ENCODE measurements around the gene CAMK1D.
"Not testable (repeated sequence)": the region's sequence is repeated elsewhere in the genome, so short reads cannot be mapped to it uniquely, and the experiment has no call there.

Gene CAMK1D

DNA sequence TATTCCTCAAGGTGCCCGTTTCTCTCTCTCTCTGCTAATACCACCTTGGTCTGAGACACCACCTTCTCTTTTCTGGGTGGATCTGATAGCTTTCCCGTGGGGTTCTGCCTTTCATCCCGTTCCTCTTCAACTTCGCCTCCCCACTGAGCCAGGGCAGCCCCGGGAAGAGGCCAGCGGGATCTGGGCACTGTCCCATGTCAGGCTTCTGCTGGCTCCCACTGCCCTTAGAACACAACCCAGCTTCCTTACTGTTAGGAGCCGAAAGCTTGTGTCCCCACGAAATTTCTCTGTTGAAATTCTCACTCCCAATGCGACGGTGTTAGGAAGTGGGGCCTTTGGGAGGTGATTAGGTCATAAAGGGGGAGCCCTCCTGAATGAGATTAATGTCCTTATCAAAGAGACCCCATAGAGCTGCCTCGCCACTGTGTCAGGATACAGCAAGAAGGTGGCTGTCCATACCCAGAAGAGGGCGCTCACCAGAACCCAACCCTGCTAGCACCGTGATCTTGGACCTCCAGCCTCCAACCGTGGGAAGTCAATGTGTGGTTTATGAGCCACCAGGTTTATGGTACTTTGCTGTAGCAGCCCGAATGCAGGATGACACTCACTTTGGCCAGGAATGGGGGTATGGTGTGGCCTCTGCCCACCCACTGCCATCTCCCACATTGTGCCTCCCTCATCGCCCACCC, 79.2 kb downstream of the CAMK1D start:
- DNase-seq (ENCODE audit: low read depth in 2 of 2): no peak

DNA sequence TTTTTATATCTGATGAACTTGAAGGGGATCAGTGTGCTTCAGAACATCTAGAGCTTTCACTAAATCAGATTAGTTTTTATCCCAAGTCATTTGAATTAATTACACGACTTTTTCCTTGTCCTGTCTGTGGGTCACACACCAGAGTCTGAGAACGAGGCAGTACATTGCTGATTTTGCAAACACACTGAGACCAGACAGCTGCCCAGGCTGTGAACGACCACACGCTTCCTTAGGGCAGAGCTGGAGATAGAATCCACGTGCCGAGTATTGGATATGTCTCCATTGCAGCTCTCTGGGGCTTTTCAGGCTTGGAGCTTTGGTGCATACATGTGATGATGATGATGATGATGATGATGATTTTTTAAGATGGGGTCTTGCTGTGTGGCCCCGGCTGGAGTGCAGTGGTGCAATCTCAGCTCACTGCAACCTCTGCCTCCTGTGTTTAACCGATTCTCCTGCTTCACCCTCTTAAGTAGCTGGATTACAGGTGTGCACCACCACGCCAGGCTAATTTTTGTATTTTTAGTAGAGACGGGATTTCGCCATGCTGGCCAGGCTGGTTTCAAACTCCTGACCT, 81.1 kb downstream of the CAMK1D start:
- DNase-seq (ENCODE audit: low read depth in 2 of 2): no peak

DNA sequence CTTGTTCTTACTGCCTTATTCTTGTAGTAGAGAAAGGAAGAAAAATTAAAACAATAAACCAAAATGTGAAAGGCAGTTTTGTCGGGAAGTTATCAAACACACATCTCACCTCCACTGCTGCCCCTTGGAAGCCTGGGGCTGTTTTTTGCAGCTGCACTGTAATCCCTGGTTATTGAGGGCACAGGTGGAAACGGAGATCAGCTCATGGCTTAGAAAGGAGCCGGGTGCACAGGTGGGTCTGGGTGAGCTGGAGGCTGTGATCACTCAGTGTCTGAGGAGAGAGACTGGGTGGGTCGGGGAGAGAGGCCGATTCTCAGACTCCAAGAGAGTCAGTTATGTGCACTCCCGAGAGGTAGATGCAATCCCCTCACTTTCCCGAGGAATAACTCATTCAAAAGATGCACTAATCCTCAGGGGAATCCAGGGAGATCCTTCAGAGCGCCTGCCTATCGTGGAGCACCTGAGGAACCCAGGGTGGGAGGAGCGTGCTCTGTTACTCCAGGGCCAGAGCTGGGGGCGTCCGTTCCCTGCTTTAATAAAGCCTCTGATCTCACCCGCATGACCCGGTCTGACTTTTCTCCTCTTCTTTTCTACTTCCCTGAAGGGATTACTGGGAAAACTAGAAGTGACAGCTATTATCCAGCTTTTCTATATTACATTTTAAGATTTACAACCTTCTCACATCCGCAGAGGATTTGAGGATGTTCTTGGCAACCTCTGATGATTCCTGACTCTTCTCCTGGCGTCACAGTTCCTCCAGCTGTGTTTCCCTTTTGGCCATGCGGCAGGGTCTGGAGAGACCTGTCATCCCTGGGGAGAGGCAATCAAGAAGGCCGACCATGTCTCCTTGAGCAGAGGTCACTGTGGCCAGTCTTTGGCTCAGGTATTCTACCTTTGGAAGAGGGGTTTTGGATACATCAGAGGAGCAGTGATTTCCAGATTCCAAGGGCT, 82.1 kb downstream of the CAMK1D start:
- no peak for DNase-seq (ENCODE audit: low read depth in 2 of 2)

DNA sequence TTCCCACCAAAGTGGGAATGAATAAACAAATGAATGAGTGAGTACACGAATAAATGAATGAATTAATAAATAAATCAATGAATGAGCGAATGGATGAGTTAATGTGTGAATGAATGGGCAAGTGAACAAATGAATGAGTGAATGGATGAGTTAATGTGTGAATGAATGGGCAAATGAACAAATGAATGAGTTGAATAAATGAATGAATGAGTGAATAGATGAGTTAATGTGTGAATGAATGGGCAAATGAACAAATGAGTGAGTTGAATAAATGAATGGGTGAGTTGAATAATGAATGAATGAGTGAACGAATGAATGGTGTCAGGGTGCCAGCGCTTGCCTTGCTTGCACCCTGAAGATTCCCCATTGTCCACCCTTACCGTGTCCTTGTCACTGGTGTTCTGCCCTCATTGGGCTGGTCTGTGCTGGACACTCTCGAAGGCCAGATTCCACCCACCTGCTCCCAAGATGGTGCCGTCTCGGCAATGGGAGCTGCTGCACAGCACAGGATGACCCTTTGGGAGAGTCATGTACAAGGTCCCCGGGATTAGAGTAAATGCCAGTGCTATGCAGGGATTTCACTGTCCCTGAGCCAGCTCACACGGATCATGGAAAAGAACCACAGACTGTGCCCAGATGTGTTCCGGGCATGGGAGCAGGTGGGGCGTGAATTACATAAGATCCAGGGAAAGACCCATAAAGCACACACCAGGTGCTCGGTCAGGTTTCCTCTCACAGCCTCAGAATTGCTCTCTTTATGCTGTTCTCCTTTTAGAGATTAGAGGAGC, 83.2 kb downstream of the CAMK1D start:
- DNase-seq (ENCODE audit: low read depth in 2 of 2): no peak

DNA sequence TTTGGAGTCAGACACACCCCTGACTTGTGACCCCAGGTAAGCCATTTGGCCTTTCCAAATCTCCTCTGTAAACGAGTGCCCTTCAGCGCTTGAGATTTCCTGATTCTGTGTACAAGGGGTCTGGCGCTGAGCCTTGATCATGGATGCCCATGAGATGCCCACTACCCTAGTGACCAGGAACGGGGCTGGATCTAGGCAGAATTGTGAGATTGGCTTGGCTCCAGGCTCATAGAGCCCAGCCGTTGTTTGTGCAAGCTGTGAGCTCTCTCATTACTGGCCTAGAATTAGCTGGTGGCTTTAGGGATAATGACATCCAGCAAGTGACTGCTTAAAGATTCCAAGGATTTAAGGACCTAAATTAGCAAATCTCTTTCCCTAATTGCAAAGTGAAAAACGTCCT, 84.9 kb downstream of the CAMK1D start:
- DNase-seq (ENCODE audit: low read depth in 2 of 2): no peak

DNA sequence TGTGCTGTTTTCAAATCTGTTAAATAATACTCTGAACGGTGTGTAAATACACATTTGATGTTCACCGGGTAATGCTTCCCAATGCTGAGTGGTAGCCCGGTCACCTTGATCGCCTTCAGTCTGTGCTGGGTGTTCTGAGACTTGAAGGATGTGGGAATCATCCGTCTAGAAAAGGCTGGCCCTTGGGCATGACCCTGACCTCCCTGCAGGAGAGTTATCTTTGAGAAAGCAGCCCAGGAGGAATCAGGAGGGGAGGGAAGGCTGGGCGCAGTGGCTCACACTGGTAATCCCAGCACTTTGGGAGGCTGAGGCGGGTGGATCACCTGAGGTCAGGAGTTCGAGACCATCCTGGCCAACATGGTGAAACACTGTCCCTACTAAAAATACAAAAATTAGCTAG, 85.3 kb downstream of the CAMK1D start:
- not testable (repeated sequence) for DNase-seq (ENCODE audit: low read depth in 2 of 2)

DNA sequence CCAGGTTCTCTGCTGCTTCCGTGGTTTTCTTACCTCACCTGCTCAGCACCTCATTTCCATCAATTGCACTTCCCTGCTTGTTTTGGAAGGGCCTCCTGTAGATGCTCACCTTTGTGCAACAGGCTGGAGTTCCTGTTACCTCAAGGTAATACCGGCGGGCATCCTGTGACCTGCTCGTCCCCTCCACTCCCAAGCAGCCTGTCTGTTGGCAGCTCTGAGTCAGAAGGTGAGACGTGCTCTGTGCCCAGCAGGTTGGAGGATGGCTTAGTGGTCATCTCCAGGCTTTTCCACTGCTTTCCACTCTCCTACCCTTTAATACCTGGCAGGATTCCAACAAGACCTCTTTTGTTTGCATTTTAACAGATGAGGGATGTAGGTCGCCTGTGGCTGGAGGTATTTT, 86.0 kb downstream of the CAMK1D start:
- no peak for DNase-seq (ENCODE audit: low read depth in 2 of 2)

DNA sequence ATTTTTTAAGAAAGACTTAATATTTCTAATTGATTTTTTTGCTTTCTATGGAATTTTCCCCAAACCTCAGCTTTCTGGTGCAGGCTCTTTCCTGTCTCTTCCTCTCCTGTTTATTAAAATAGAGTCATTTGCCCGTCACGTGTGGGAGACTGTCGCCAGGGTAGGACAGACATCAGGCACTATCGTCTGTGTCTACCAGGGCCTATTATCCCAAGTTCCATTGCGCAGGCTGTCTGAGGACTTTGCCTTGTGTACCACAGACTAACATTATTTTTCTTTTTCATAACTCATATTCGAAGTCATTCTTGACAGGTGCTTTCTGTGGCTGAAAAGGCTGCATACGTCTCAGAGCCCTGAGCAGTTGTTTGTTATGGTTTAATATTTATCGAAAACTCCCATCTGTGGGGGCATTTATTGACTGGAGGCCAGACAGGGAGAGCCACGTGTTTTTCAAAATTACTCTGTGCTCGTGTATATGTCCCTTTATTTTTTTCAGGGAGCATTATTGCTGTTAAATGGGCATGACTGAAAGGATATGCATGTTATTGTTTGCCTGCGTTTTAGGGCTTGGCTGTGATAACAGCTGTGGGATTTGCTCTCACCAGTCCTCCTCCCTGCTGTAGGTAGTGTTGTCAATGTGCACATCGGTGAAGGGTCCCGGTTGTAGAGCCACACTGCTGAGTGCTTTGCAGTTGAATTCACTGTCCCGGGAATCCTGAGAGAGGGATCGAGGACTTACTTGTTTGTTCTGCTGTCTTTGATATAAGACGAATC, 89.8 kb downstream of the CAMK1D start:
- no peak for DNase-seq (ENCODE audit: low read depth in 2 of 2)

DNA sequence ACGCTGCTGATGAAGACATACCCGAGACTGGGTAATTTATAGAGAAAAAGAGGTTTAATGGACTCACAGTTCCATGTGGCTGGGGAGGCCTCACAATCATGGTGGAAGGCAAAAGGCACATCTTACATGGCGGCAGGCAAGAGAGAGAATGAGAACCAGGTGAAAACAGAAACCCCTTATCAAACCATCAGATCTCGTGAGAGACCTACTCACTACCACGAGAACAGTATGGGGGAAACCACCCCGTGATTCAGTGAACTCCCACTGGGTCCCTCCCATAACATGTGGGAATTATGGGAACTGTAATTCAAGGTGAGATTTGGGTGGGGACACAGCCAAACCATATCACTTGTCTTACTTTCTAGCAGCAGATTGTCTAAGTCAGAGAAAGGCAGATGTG, 90.4 kb downstream of the CAMK1D start:
- DNase-seq (ENCODE audit: low read depth in 2 of 2): not testable (repeated sequence)

DNA sequence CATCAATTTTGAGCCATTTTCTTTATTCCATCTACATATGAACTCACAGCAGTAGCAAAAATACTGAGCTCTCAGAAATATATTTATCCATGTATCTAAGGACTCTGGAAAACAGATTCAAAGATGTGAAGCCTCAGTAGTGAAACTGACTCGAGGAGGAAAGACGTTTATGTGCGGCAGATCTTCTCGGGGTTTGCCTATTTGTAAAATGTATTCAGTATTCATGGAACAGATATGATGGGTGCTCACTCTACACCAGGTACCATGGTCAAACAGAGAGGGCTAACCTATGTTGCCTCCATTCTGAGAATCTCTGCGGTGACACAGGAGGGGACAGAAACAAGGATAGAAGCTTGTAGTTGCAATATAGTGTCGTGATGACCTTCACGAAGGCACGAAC, 93.7 kb downstream of the CAMK1D start:
- DNase-seq (ENCODE audit: low read depth in 2 of 2): no peak

DNA sequence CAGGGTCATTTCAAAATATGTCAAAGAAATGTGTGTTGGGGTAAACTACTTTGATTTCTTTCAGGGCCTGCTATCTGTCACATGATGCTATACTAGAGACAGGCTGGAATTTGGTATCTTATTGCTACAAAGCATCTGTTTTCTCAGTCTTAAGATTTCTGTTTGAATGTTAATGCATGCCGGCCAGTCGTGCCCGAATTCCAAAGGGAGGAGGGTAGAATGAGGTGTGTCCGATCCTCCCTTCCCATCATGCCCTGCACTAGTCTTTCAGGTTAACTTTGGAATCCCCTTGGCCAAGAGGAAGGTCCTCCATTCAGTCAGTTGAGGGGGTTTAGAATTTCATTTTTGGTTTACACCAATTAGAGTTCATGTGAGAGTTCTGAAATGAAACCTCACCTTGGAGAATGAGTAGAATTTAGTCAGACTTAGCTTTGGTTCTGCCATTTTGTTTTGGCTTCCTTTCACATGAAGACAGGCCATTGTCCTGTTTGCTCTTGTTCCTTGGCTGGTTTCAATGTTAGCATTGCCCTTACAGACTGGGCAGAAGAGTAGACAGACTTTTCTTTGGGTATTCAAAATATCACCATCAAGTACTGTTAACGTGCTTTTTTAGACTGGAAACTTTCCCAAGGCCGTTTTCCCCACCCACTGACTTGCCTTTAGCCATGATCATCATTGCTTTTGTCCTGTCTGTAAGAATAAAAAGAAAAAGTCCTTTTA, 95.8 kb downstream of the CAMK1D start:
- DNase-seq (ENCODE audit: low read depth in 2 of 2): no peak

DNA sequence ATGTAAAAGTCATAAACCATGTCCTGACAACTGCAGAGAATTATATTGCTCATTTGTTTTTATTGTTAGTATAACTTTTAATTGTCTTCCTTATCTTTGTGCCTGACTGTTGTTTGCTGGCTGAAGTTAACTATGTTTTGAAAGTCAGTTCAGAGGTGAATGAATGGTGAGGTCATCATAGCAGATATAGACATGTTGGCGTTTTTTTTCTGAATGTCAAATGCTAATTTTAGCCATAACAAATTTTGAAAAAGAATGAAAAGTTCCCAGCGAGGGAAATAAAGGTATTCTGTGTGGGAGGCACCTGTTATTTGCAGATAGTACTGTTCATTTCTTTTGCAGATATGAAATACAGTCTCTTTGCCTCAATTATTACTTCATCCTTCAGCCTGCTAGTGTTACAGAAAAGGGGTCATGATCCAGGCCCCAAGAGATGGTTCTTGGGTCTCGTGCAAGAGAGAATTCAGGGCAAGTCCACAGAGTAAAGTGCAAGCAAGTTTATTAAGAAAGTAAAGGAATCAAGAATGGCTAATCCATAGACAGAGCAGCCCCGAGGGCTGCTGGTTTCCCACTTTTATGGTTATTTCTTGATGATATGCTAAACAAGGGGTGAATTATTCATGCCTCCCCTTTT, 96.5 kb downstream of the CAMK1D start:
- no peak for DNase-seq (ENCODE audit: low read depth in 2 of 2)

DNA sequence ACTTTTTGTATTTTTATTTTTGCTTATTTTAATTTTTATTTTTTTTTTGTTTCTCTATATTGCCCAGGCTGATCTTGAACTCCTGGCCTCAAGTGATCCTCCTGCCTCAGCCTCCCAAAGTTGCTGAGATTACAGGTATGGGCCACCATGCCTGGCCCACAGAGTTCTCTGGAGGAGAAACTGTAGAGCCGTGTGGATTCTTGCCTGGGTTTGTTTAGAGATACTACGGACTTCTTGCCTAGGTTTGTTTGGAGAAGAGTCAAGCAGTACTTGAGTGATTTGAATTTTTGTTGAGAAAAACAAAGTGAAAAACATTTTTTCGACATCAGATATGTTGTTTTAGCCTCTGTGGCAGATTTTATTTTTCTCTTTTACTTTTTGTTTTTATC, 99.0 kb downstream of the CAMK1D start:
- DNase-seq (ENCODE audit: low read depth in 2 of 2): no peak

DNA sequence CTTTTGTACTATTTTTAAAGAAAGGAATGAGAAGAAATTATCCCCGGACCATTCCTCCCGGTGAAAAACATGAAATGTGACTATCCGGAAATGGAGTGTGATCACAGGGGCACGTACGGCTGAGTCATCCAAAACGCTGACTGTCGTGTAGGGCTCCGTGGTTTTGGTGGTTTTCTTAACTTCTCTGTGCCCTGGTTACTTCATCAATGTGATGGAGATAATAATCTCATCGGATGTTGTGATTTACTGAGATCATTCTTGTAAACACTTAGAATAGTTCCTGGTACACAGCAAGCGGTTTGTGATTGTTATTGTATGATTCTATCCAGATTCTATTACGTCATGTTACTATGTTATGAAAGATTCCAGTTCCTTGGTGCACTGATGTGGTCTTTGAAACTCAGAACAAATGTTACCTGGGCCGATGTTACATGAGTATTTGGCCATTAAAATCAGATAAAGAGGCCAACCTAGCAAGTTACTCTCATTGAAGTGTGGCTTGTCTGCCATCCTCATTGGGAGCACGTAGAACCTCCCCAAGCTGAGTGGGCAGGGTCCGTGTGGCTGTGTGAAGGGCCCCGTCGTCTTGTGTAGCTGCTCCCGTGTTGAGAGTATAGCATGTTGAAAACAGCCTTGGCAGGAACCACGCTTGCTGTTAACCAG, 99.5 kb downstream of the CAMK1D start:
- peak; percentile 49 to 69 for DNase-seq (ENCODE audit: low read depth in 2 of 2)

DNA sequence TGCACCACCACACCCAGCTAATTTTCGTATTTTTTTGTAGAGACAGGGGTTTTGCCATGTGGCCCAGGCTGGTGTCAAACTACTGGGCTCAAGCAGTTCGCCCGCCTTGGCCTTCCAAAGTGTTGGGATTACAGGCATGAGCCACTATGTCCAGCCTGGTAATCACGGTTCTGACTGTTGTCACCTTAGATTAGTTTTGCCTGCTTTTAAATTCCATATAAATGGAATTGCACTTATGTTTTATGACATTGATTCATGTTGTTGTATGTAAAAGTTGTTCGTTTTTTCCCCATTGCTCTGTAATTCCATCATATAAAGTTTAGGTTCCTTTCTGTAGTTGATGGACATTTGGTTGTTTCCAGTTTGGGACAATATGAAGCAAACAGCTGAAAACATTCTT, 106.0 kb downstream of the CAMK1D start:
- no peak for DNase-seq (ENCODE audit: low read depth in 2 of 2)

DNA sequence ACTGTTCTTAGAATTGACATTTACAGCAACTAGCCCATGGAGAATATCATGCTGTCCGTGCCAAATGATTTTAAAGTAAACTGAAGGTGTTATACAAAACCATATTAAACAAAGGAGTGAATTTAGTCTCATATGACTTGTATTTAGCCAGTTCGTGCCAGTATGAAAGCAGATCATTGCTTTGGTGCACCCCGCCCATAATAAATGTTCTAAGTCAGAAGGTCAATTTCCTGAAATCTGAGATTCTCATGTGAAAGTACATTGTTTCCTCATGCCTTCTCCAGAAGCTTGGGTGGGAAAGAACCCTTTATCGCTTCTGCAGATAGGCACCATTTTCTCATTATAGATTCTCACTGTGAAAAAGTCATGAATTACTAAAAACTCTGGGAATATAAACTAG, 106.4 kb downstream of the CAMK1D start:
- no peak for DNase-seq (ENCODE audit: low read depth in 2 of 2)

DNA sequence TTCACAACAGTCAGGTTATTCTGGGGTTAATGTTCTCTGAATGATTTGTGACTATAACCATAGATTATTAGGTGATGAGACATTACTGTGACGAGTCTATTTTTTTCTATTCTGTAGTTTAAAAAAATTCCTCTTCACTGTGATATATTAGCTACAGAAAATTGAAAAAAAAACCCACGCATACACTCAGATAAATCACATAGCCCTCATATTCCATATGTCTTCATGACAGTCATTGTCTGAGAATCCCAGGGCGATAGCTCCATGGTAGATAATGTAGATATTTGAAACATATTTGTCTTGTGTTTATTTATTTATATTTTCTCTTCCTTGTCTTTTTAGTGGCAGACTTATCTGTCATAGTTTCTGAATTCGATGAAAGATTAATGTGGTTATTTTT, 110.0 kb downstream of the CAMK1D start:
- DNase-seq (ENCODE audit: low read depth in 2 of 2): no peak

DNA sequence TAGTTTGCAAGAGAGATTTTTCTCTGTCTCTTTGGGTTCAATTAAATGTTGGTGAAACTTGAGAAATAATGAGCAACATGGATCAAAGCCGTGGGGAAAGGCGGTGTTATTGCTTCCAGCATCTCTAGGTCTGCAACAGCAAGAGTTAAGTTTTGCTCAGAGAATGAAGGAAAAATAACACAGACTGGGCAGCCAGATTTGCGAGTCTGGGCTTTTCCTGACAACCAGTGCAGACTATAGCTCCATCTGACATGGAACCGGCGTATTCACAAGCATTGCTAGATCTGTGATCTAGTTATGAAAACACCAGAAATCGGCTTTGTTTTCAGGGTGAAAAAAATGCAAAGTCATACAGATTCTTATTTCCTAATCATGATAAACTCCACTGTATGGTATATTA, 110.4 kb downstream of the CAMK1D start:
- DNase-seq (ENCODE audit: low read depth in 2 of 2): no peak

DNA sequence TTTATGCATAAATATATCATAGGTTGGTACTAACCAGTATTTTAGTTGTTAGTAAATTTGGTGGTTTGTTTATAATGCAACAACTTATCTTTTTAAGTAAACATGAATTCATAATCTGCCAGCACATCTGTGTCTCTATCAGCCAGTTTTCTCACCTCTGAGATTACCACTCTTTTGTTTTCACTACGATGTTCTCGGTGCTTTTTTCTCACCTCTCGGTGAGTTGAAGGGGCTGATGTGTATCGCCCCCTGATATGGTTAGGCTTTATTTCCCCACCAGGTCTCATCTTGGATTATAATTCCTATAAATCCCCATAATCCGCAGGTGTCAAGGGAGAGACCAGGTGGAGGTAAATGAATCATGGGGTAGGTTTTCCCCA, 114.1 kb downstream of the CAMK1D start:
- no peak for DNase-seq (ENCODE audit: low read depth in 2 of 2)

Data from stimulated activated CD8-positive, alpha-beta memory T cell treated with anti-CD3 and anti-CD28 coated beads, Interleukin-15, amount 100 ng/mL, for 4 hours (primary cell).